Measurements from ENCODE around the gene TERT. TPM values are rescaled to one million over a fixed set of nuclear protein-coding genes. Genes with fewer than 3 reads are reported as not detected.

TERT gene
- total and polyA plus RNA-seq, 10 of the 15 experiments (the other 5 are each of a cell fraction or from before 2014, with no cell fraction given) = 0.08 to 21.5 (median 5.0) TPM

- Histone ChIP-seq H4K20me1 (ENCODE audit: control insufficient read depth, insufficient read depth) (no peaks in the 10 kb centered on the region), H3K27ac (ENCODE audit: control insufficient read depth, insufficient read depth) (no peak overlapping the region), H3K9me3 (replicated peaks; ENCODE audit: control insufficient read depth, insufficient read depth, low read length) (no peaks in the 10 kb centered on the region), H2AFZ (ENCODE audit: control insufficient read depth, low read depth, low read length) (no peak overlapping the region), H3K4me2 (ENCODE audit: control insufficient read depth, insufficient read depth) (no peak overlapping the region), H3K36me3 (ENCODE audit: control insufficient read depth in 2 of 2, insufficient read depth in 2 of 2, low read length in 1 of 2) (peaks cover 15 to 41% of the 10 kb centered on the region in 2 experiments), H3K27me3 (replicated peaks in 1 of 2; ENCODE audit: control insufficient read depth in 2 of 2, insufficient read depth in 2 of 2, low read length in 1 of 2) (no peaks in the 10 kb centered on the region), H3K9ac (ENCODE audit: control insufficient read depth, insufficient read depth, low read length) (no peak overlapping the region), H3K4me3 (no peak overlapping the region), H3K79me2 (ENCODE audit: control insufficient read depth, insufficient read depth, low read length) (no peaks in the 10 kb centered on the region), H3K4me1 (ENCODE audit: control insufficient read depth, insufficient read depth, low read length) (no peaks in the 10 kb centered on the region)
- intact Hi-C loops (cut with micrococcal nuclease; ENCODE audit: unreplicated experiment) = no loop called here
- DNase-seq (ENCODE audit: low read depth, low spot score) = no peak
- no peak for TF ChIP-seq SPI1 (IDR thresholded peaks at IDR 0.05; ENCODE audit: borderline replicate concordance, insufficient read depth, low read depth, low read length)
- no peak for TF ChIP-seq YY1 (IDR thresholded peaks at IDR 0.05; ENCODE audit: low read depth, low read length)
- no peak for TF ChIP-seq MEF2A (IDR thresholded peaks at IDR 0.05; ENCODE audit: insufficient read depth, low read depth, low read length)
- TF ChIP-seq MAX (IDR thresholded peaks at IDR 0.05; ENCODE audit: low read depth, low read length) = no peak
- TF ChIP-seq PAX8 (IDR thresholded peaks at IDR 0.05) = no peak
- TF ChIP-seq ZSCAN29 (IDR thresholded peaks at IDR 0.05) = no peak
- no peak for TF ChIP-seq IRF5 (IDR thresholded peaks at IDR 0.05; ENCODE audit: borderline replicate concordance)
- TF ChIP-seq, protein P1, sequence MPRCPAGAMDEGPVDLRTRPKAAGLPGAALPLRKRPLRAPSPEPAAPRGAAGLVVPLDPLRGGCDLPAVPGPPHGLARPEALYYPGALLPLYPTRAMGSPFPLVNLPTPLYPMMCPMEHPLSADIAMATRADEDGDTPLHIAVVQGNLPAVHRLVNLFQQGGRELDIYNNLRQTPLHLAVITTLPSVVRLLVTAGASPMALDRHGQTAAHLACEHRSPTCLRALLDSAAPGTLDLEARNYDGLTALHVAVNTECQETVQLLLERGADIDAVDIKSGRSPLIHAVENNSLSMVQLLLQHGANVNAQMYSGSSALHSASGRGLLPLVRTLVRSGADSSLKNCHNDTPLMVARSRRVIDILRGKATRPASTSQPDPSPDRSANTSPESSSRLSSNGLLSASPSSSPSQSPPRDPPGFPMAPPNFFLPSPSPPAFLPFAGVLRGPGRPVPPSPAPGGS (IDR thresholded peaks at IDR 0.05; ENCODE audit: borderline replicate concordance, insufficient read depth, low read depth, low read length, poor library complexity, severe bottlenecking) = no peak
- TF ChIP-seq SMAD1 (IDR thresholded peaks at IDR 0.05; ENCODE audit: low read depth, partially characterized antibody) = no peak
- RAD21 ChIA-PET (ENCODE audit: unreplicated experiment) = no interaction called here
- FAIRE-seq = no peak
- CTCF ChIA-PET = interaction anchor here (0.8 kb wide), 1 partner anchor 12 kb away, joined by 3 read pairs; no protein-coding TSS in a partner anchor
- POLR2A ChIA-PET = no interaction called here
- 97% methylated on average over 33 of the region's 35 CpGs for WGBS (ENCODE audit: insufficient coverage, insufficient replicate concordance, low lambda C conversion rate, missing lambda C conversion rate)
- no TSS peak for BruUV-seq (replicated peaks)
- in situ Hi-C loops (cut with MboI) = no loop called here
- SMC1A ChIA-PET (ENCODE audit: uncharacterized antibody, unreplicated experiment) = no interaction called here
- peak; percentile 47 for ATAC-seq
These were observed 36.3 kb upstream of the TERT start for GRCh38 chr5:1330847-1331831.
